Trophoblast cell (in vitro differentiated cells and primary cell): ENCODE measurements around the gene SLC6A2.
"Not testable (repeated sequence)": the region's sequence is repeated elsewhere in the genome, so short reads cannot be mapped to it uniquely, and the experiment has no call there.

Source experiments
- DNase-seq, 2 donors: peaks; one replicate each; pipeline ENCODE4 v3.0.0-alpha.2; 2016
- H2AFZ ChIP-seq: 2 replicates; pipeline ENCODE4 v1.6.1; 2013; ENCODE audit warnings: low read length, moderate library complexity, mild to moderate bottlenecking; ENCODE audit not compliant: insufficient read depth, poor library complexity
- H2AK5ac ChIP-seq: 2 replicates; pipeline ENCODE4 v1.6.1; 2013; ENCODE audit warnings: mild to moderate bottlenecking, low read length
- H2BK120ac ChIP-seq: 2 replicates; pipeline ENCODE4 v1.6.1; 2013; ENCODE audit warnings: low read length, mild to moderate bottlenecking, moderate library complexity; ENCODE audit not compliant: insufficient read depth, poor library complexity
- H2BK12ac ChIP-seq: 2 replicates; pipeline ENCODE4 v1.6.1; 2013; ENCODE audit warnings: mild to moderate bottlenecking, low read length, moderate library complexity
- H2BK5ac ChIP-seq: 2 replicates; pipeline ENCODE4 v1.6.1; 2013; ENCODE audit warnings: low read length, low read depth, moderate library complexity, mild to moderate bottlenecking; ENCODE audit not compliant: poor library complexity
- H3K14ac ChIP-seq: 2 replicates; pipeline ENCODE4 v1.6.1; 2013; ENCODE audit warnings: mild to moderate bottlenecking, low read length
- H3K18ac ChIP-seq: 2 replicates; pipeline ENCODE4 v1.6.1; 2013; ENCODE audit warnings: mild to moderate bottlenecking, low read length
- H3K23ac ChIP-seq: 2 replicates; pipeline ENCODE4 v1.6.1; 2013; ENCODE audit warnings: low read length
- H3K27ac ChIP-seq: 2 replicates; pipeline ENCODE4 v1.5.1; 2013; ENCODE audit warnings: low read depth, mild to moderate bottlenecking, inconsistent platforms, low read length, moderate library complexity
- H3K27me3 ChIP-seq: 2 replicates; pipeline ENCODE4 v1.6.1; 2013; ENCODE audit warnings: inconsistent platforms, mild to moderate bottlenecking, low read length, moderate library complexity; ENCODE audit not compliant: insufficient read depth
- H3K36me3 ChIP-seq, 2 experiments: 1 replicate in 1 of 2; 2 replicates in 1 of 2; pipeline ENCODE4 v1.6.1; 2013; ENCODE audit warnings: low read length in 2 of 2, mild to moderate bottlenecking in 2 of 2, moderate library complexity in 1 of 2; ENCODE audit not compliant: insufficient read depth in 2 of 2, control insufficient read depth in 1 of 2
- H3K4ac ChIP-seq: 2 replicates; pipeline ENCODE4 v1.6.1; 2013; ENCODE audit warnings: low read depth, mild to moderate bottlenecking, low read length, moderate library complexity
- H3K4me1 ChIP-seq, 2 experiments: 1 replicate in 1 of 2; 2 replicates in 1 of 2; pipeline ENCODE4 v1.6.1; 2013; ENCODE audit warnings: low read length in 2 of 2, mild to moderate bottlenecking in 2 of 2, moderate library complexity in 1 of 2; ENCODE audit not compliant: insufficient read depth in 2 of 2, control insufficient read depth in 1 of 2
- H3K4me2 ChIP-seq: 2 replicates; pipeline ENCODE4 v1.6.1; 2013; ENCODE audit warnings: inconsistent platforms, mild to moderate bottlenecking, low read length, moderate library complexity
- H3K4me3 ChIP-seq: 2 replicates; pipeline ENCODE4 v1.5.1; 2013; ENCODE audit warnings: mild to moderate bottlenecking, low read depth, low read length, inconsistent platforms
- H3K79me1 ChIP-seq: one replicate; pipeline ENCODE4 v1.6.1; 2013; ENCODE audit warnings: low read length
- H3K79me2 ChIP-seq: 2 replicates; pipeline ENCODE4 v1.6.1; 2013; ENCODE audit warnings: low read length, mild to moderate bottlenecking; ENCODE audit not compliant: control insufficient read depth, insufficient read depth, poor library complexity
- H3K9ac ChIP-seq: 2 replicates; pipeline ENCODE4 v1.6.1; 2013; ENCODE audit warnings: mild to moderate bottlenecking, low read length
- H3K9me3 ChIP-seq: 2 replicates; pipeline ENCODE4 v1.6.1; 2013; ENCODE audit warnings: low read depth, mild to moderate bottlenecking, control low read depth, inconsistent platforms, low read length; ENCODE audit not compliant: insufficient read depth
- H4K12ac ChIP-seq: 2 replicates; pipeline ENCODE4 v1.6.1; 2013; ENCODE audit warnings: low read depth, mild to moderate bottlenecking, low read length, moderate library complexity
- H4K8ac ChIP-seq: 2 replicates; pipeline ENCODE4 v1.6.1; 2013; ENCODE audit warnings: low read depth, mild to moderate bottlenecking, low read length, moderate library complexity
- H4K91ac ChIP-seq: one replicate; pipeline ENCODE4 v1.6.1; 2013; ENCODE audit warnings: low read depth, mild to moderate bottlenecking, low read length, moderate library complexity
- WGBS: extraction: QIAGEN DNeasy Blood & Tissue Kit; methylation state at CpG from one replicate; pipeline ENCODE4 v1.1.7; 2013; ENCODE audit warnings: missing lambda C conversion rate; ENCODE audit not compliant: insufficient read length, insufficient coverage; ENCODE audit errors: extremely low coverage; 5-methylcytosine and 5-hydroxymethylcytosine counted together

Gene SLC6A2

DNA sequence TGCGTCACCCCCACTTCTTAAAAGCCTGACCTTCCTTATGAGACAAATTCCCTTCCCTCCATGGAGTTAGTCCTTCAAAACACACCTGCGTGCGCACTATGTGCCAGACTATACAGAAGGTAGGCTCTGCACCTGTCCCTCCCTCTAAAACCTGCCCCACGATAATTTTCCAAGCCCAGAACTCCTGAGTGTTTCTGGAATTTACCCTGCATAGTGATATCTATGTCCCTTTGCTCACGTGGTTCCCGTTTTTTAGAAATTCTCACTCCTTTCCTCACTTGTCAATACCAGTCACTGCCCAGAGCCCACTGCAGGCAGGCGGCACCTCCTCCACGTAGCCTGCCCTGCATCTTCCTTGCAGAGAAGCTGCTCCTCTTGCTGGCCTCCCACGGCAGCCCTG lies 82.2 kb downstream of the SLC6A2 start:
- Histone ChIP-seq H2BK5ac (no peak overlapping the region), H3K27ac (no peak overlapping the region), H2BK12ac (no peak overlapping the region), H3K18ac (no peak overlapping the region), H3K4ac (no peak overlapping the region), H2AFZ (no peak overlapping the region), H4K8ac (no peak overlapping the region), H3K4me2 (no peak overlapping the region), H3K14ac (no peak overlapping the region), H2AK5ac (no peak overlapping the region), H3K23ac (no peak overlapping the region), H3K4me3 (no peak overlapping the region), H3K27me3 (no peaks in the 10 kb centered on the region), H3K4me1 (no peaks in the 10 kb centered on the region), H3K9ac (no peak overlapping the region), H3K36me3 (no peaks in the 10 kb centered on the region), H4K91ac (no peak overlapping the region), H3K79me1 (no peaks in the 10 kb centered on the region), H3K9me3 (peaks cover 5% of the 10 kb centered on the region), H4K12ac (no peak overlapping the region), H2BK120ac (no peak overlapping the region), H3K79me2 (no peaks in the 10 kb centered on the region)
- no CpG with 5 or more reads among the region's 9 CpGs for WGBS
- no peak for DNase-seq

DNA sequence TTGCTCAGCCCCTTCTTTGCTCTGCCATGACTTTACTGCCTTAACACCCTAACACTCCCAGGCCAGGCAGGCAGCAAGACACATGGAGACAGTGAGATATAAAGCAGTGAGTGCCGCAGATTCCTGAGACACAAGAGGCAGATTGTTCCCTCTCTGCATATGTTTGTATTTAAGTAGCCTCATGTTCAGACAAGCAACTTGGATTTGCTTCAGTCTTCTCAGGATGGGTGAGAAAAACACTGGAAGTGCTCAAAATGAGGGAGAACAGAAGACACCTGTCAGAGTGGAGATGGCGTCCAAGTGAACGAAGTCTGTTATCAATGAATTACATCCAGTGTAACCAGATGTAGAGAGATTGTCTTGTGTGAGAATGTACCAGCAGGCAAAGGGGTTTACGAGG lies 90.3 kb downstream of the SLC6A2 start:
- H2AK5ac ChIP-seq = no peak overlapping the region
- H2AFZ ChIP-seq = no peak overlapping the region
- H2BK120ac ChIP-seq = no peak overlapping the region
- no peak overlapping the region for H3K4me2 ChIP-seq
- no peak overlapping the region for H4K8ac ChIP-seq
- H3K36me3 ChIP-seq = no peaks in the 10 kb centered on the region
- no peaks in the 10 kb centered on the region for H3K4me1 ChIP-seq
- no peaks in the 10 kb centered on the region for H3K79me1 ChIP-seq
- H3K9ac ChIP-seq = no peak overlapping the region
- no peak overlapping the region for H2BK12ac ChIP-seq
- no peak overlapping the region for H3K18ac ChIP-seq
- H3K9me3 ChIP-seq = no peaks in the 10 kb centered on the region
- no peak overlapping the region for H3K4me3 ChIP-seq
- no peak overlapping the region for H4K12ac ChIP-seq
- H3K27me3 ChIP-seq = no peaks in the 10 kb centered on the region
- no peak overlapping the region for H3K4ac ChIP-seq
- H4K91ac ChIP-seq = no peak overlapping the region
- WGBS = no CpG with 5 or more reads among the region's 4 CpGs
- H3K14ac ChIP-seq = no peak overlapping the region
- no peak overlapping the region for H3K23ac ChIP-seq
- no peak overlapping the region for H2BK5ac ChIP-seq
- no peak for DNase-seq
- no peak overlapping the region for H3K27ac ChIP-seq
- H3K79me2 ChIP-seq = no peaks in the 10 kb centered on the region

- H3K4ac ChIP-seq = no peak overlapping the region
- no peak overlapping the region for H2AFZ ChIP-seq
- H4K12ac ChIP-seq = no peak overlapping the region
- H3K4me3 ChIP-seq = no peak overlapping the region
- no peak overlapping the region for H3K4me2 ChIP-seq
- no peaks in the 10 kb centered on the region for H3K27me3 ChIP-seq
- no peaks in the 10 kb centered on the region for H3K9me3 ChIP-seq
- H2AK5ac ChIP-seq = no peak overlapping the region
- no peaks in the 10 kb centered on the region for H3K4me1 ChIP-seq
- no CpG with 5 or more reads among the region's 4 CpGs for WGBS
- H2BK120ac ChIP-seq = no peak overlapping the region
- H2BK5ac ChIP-seq = no peak overlapping the region
- H3K79me2 ChIP-seq = no peaks in the 10 kb centered on the region
- no peak for DNase-seq
- no peak overlapping the region for H3K23ac ChIP-seq
- H2BK12ac ChIP-seq = no peak overlapping the region
- no peak overlapping the region for H4K91ac ChIP-seq
- no peak overlapping the region for H3K14ac ChIP-seq
- no peak overlapping the region for H3K18ac ChIP-seq
- H3K79me1 ChIP-seq = no peaks in the 10 kb centered on the region
- no peak overlapping the region for H3K9ac ChIP-seq
- H3K36me3 ChIP-seq = no peaks in the 10 kb centered on the region
- H4K8ac ChIP-seq = no peak overlapping the region
- H3K27ac ChIP-seq = no peak overlapping the region
These were observed 92.0 kb downstream of the SLC6A2 start for GRCh38 chr16:55747785-55748184.

DNA sequence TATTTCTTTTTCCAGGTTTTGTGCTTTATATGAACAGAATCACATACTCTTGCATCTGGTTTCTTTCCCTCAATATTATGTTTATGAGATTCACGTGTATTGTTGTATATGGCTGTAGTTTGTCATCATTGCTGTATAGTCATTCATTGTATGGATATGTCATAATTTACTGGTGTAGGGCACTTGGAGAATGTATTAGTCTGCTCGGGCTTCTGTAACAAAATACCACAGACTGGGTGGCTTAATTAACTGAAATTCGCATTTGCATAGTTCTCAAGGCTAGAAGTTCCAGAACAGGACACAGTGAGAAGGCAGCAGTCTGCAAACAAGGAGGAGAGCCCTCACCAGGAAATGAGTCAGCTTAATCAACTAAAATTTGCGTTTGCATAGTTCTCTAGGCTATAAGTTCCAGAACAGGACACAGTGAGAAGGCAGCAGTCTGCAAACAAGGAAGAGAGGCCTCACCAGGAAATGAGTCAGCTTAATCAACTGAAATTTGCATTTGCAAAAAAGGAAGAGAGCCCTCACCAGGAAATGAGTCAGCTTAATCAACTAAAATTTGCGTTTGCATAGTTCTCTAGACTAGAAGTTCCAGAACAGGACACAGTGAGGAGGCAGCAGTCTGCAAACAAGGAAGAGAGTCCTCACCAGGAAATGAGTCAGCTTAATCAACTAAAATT lies 96.8 kb downstream of the SLC6A2 start:
- H2AK5ac ChIP-seq, H3K18ac ChIP-seq, H4K8ac ChIP-seq, H3K27ac ChIP-seq, H2BK120ac ChIP-seq, H3K4me1 ChIP-seq, H2BK12ac ChIP-seq, H3K27me3 ChIP-seq, H3K23ac ChIP-seq, H2AFZ ChIP-seq, H3K36me3 ChIP-seq, H2BK5ac ChIP-seq, H4K12ac ChIP-seq, H3K4me2 ChIP-seq, H4K91ac ChIP-seq, H3K14ac ChIP-seq, H3K4ac ChIP-seq, H3K9me3 ChIP-seq, H3K9ac ChIP-seq, H3K79me2 ChIP-seq, DNase-seq, H3K4me3 ChIP-seq, H3K79me1 ChIP-seq: not testable (repeated sequence)
- no CpG with 5 or more reads among the region's 5 CpGs for WGBS
